ENCODE results near the gene DLEC1. TPM values are rescaled to one million over a fixed set of nuclear protein-coding genes. Genes with fewer than 3 reads are reported as not detected.

The DLEC1 gene
- total and polyA plus RNA-seq, 2 donors (not counting 1 experiment from before 2014, with no cell fraction given) = under 0.01 to 0.02 TPM

DNA sequence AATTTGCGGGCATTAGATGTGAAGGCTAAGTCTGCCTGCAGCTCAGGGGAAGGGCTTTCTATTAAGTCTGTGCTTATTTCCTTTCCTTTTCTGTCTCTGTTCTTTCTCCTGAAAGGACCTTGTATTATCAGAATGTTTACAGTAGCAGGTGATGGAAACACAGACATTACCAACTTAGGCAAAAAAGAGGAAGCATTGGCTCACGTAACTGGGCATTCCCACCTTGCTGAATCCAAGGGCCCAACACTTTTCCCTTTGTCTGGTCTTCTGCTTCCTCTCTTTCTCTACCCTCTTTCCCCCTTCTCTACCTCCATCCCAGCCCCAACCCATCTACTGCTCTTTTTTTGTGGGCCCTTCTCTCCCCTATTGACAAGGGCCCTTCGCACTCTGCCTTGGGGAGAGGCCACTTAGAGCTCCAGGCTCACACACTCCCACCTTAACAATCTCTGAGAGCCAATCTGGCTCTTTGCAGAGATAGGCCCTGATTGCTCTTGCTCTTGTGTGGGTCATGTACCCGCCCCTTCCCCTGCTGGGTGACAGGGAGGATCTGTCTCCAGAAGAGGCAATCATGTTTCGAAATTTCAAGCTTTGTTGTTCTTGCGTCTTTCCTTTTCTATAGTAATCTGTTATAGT is 62.9 kb downstream of the DLEC1 start:
- TF ChIP-seq EZH2 (IDR thresholded peaks at IDR 0.05; ENCODE audit: low read length, missing control alignments) = no peak

DNA sequence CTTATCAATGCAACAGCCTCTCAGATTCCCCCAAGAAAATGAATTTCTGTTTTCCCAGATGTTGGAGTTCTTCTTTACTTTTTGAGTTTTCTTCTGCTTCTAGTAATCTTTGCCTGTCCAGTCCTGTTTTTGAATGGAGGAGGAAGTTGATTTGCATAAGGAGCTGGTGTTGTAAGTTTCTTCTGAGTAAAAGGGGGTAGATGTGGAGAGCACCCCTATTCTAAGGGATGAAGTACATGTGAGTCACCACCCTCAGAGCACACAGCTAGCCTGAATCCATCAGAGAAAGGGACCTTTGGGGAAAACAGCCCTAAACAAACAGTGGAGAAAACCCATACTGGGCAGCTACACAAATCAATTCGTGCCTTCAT is 63.4 kb downstream of the DLEC1 start:
- Histone ChIP-seq H3K27me3 (ENCODE audit: control insufficient read depth, insufficient read depth, low read length) (peaks cover 14% of the 10 kb centered on the region), H3K4me3 (replicated peaks in 1 of 4; ENCODE audit: control extremely low read depth in 1 of 4, insufficient read depth in 1 of 4, low read depth in 3 of 4, low read length in 4 of 4) (no peak overlapping the region), H3K79me2 (ENCODE audit: control insufficient read depth, insufficient read depth, low read length) (no peaks in the 10 kb centered on the region), H4K20me1 (ENCODE audit: control insufficient read depth, extremely low read depth, insufficient read depth, low read length) (no peaks in the 10 kb centered on the region), H3K4me2 (ENCODE audit: extremely low read depth, insufficient read depth, low read length) (no peak overlapping the region), H3K9ac (ENCODE audit: insufficient read depth, low read length) (no peak overlapping the region), H3K4me1 (ENCODE audit: control insufficient read depth, extremely low read depth, insufficient read depth, low read length) (no peaks in the 10 kb centered on the region), H2AFZ (ENCODE audit: low read length) (no peak overlapping the region), H3K27ac (ENCODE audit: insufficient read depth, low read length) (no peak overlapping the region), H3K36me3 (ENCODE audit: control insufficient read depth, insufficient read depth, low read length) (no peaks in the 10 kb centered on the region), H3K9me3 (ENCODE audit: control insufficient read depth, insufficient read depth, low read depth, low read length) (no peaks in the 10 kb centered on the region)
- TF ChIP-seq CTCF (conservative IDR thresholded peaks at IDR 0.05 in 1 of 2, IDR thresholded peaks at IDR 0.05 in 1 of 2; ENCODE audit: low read depth in 1 of 2, low read length in 2 of 2) = no peak
- TF ChIP-seq EZH2 (IDR thresholded peaks at IDR 0.05; ENCODE audit: low read length, missing control alignments) = no peak
- no peak for DNase-seq (ENCODE audit: low read depth in 2 of 2)

More for the DNA sequence above, 62.9 kb downstream of the DLEC1 start:
- H3K4me2 ChIP-seq (ENCODE audit: extremely low read depth, insufficient read depth, low read length) = no peak overlapping the region
- no peak overlapping the region for H3K9ac ChIP-seq (ENCODE audit: insufficient read depth, low read length)
- H3K9me3 ChIP-seq (ENCODE audit: control insufficient read depth, insufficient read depth, low read depth, low read length) = no peaks in the 10 kb centered on the region
- H3K27me3 ChIP-seq (ENCODE audit: control insufficient read depth, insufficient read depth, low read length) = peaks cover 16% of the 10 kb centered on the region
- DNase-seq (ENCODE audit: low read depth in 2 of 2) = no peak
- H3K79me2 ChIP-seq (ENCODE audit: control insufficient read depth, insufficient read depth, low read length) = no peaks in the 10 kb centered on the region
- no peaks in the 10 kb centered on the region for H3K36me3 ChIP-seq (ENCODE audit: control insufficient read depth, insufficient read depth, low read length)
- no peak overlapping the region for H2AFZ ChIP-seq (ENCODE audit: low read length)
- no peaks in the 10 kb centered on the region for H3K4me1 ChIP-seq (ENCODE audit: control insufficient read depth, extremely low read depth, insufficient read depth, low read length)
- no peak overlapping the region for H3K27ac ChIP-seq (ENCODE audit: insufficient read depth, low read length)
- H4K20me1 ChIP-seq (ENCODE audit: control insufficient read depth, extremely low read depth, insufficient read depth, low read length) = no peaks in the 10 kb centered on the region
- no peak overlapping the region for H3K4me3 ChIP-seq (replicated peaks in 1 of 4; ENCODE audit: control extremely low read depth in 1 of 4, insufficient read depth in 1 of 4, low read depth in 3 of 4, low read length in 4 of 4)

- Histone ChIP-seq H3K27ac (ENCODE audit: insufficient read depth, low read length) (no peak overlapping the region), H3K79me2 (ENCODE audit: control insufficient read depth, insufficient read depth, low read length) (no peaks in the 10 kb centered on the region), H3K36me3 (ENCODE audit: control insufficient read depth, insufficient read depth, low read length) (no peaks in the 10 kb centered on the region), H2AFZ (ENCODE audit: low read length) (no peak overlapping the region), H3K4me2 (ENCODE audit: extremely low read depth, insufficient read depth, low read length) (no peak overlapping the region), H3K27me3 (ENCODE audit: control insufficient read depth, insufficient read depth, low read length) (peaks cover 6% of the 10 kb centered on the region), H3K9me3 (ENCODE audit: control insufficient read depth, insufficient read depth, low read depth, low read length) (no peaks in the 10 kb centered on the region), H3K4me1 (ENCODE audit: control insufficient read depth, extremely low read depth, insufficient read depth, low read length) (no peaks in the 10 kb centered on the region), H4K20me1 (ENCODE audit: control insufficient read depth, extremely low read depth, insufficient read depth, low read length) (no peaks in the 10 kb centered on the region), H3K9ac (ENCODE audit: insufficient read depth, low read length) (no peak overlapping the region), H3K4me3 (replicated peaks in 1 of 4; ENCODE audit: control extremely low read depth in 1 of 4, insufficient read depth in 1 of 4, low read depth in 3 of 4, low read length in 4 of 4) (no peak overlapping the region)
- no peak for DNase-seq (ENCODE audit: low read depth in 2 of 2)
- TF ChIP-seq EZH2 (IDR thresholded peaks at IDR 0.05; ENCODE audit: low read length, missing control alignments) = no peak
- TF ChIP-seq CTCF (conservative IDR thresholded peaks at IDR 0.05 in 1 of 2, IDR thresholded peaks at IDR 0.05 in 1 of 2; ENCODE audit: low read depth in 1 of 2, low read length in 2 of 2) = no peak
Measured at GRCh38 chr3:38105525-38105924, 66.5 kb downstream of the DLEC1 start.
